ENCODE data around the gene KAT7.
"Not testable (repeated sequence)": the region's sequence is repeated elsewhere in the genome, so short reads cannot be mapped to it uniquely, and the experiment has no call there.

Gene KAT7

DNA sequence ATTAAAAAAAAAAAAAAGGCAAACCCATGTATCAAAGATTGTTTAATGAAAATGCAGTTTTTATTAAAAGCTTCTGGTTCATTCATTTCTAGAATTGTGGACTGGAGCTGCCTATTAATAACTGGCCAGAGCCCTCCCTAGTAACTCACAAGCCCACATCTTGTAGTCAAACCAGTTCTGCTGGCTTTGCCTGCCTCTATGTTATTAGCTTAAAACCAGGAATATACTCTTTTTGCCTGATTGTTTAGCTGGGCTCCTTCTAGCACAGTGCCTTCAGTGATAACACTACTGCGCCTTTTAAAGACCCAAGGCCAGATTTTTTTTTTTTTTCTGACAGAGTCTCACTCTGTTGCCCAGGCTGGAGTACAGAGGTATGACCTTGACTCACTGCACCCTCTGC lies 33.4 kb downstream of the KAT7 start:
- Histone ChIP-seq H3K4me1 (ENCODE audit: control insufficient read depth in 5 of 5, insufficient read depth in 5 of 5, low read length in 5 of 5) (peaks cover 0 to 11% (median 8%) of the 10 kb centered on the region in 5 donors), H3K27ac (ENCODE audit: low read depth, low read length) (no peak overlapping the region), H3K36me3 (ENCODE audit: control insufficient read depth in 5 of 5, insufficient read depth in 5 of 5, low read length in 5 of 5) (peaks cover 55 to 83% (median 76%) of the 10 kb centered on the region in 5 donors), H3K9ac (ENCODE audit: low read length in 5 of 5) (no peak overlapping the region), H3K9me3 (ENCODE audit: control insufficient read depth in 5 of 5, low read length in 5 of 5) (no peaks in the 10 kb centered on the region), H3K4me3 (ENCODE audit: low read depth in 1 of 5, low read length in 5 of 5) (no peak overlapping the region), H3K27me3 (ENCODE audit: control insufficient read depth in 5 of 5, insufficient read depth in 4 of 5, low read length in 5 of 5) (no peaks in the 10 kb centered on the region)

DNA sequence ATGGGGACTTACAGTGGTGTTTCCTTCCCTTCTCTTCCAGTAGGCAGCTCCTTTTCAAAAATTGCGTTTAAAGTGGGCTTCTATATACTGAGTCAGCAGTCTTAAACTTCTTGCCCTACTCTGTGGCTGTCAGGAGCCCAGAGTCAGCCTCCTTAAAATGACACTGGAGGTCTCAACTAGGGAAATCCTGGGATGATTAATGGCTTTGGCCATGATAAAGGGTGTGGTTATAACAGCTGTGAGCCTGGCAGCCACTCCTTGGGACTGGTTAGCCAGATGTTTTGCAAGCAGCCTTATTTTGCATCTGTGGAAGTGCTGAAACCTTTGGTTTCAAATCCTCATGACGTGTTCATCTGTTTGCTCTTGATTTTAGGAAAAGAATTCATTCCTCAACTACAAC lies 34.3 kb downstream of the KAT7 start:
- Histone ChIP-seq H3K36me3 (ENCODE audit: control insufficient read depth in 5 of 5, insufficient read depth in 5 of 5, low read length in 5 of 5) (peaks cover 55 to 82% (median 76%) of the 10 kb centered on the region in 5 donors), H3K27ac (ENCODE audit: low read depth, low read length) (no peak overlapping the region), H3K9me3 (ENCODE audit: control insufficient read depth in 5 of 5, low read length in 5 of 5) (no peaks in the 10 kb centered on the region), H3K9ac (ENCODE audit: low read length in 5 of 5) (no peak overlapping the region), H3K4me3 (ENCODE audit: low read depth in 1 of 5, low read length in 5 of 5) (no peak overlapping the region), H3K4me1 (ENCODE audit: control insufficient read depth in 5 of 5, insufficient read depth in 5 of 5, low read length in 5 of 5) (peaks cover 0 to 16% (median 11%) of the 10 kb centered on the region in 5 donors), H3K27me3 (ENCODE audit: control insufficient read depth in 5 of 5, insufficient read depth in 4 of 5, low read length in 5 of 5) (no peaks in the 10 kb centered on the region)

DNA sequence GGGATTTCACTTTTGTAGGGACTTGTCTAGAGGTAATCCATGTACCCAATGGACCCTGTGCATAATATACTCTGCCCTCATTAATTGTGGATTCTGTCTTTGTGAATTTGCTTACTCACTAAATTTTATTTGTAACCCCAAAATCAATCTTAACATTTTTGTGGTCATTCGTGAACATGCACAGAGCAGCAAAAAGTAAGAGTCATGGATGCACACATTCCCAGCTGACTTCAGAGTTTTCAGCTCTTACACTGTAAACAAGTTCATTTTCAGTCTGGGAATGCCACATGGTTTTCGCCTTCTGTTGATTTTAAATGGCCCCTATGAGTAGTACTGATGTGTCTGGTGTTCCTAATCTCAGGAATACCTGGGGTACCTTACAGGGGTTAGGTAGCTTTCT lies 35.1 kb downstream of the KAT7 start:
- no peak overlapping the region for H3K27ac ChIP-seq (ENCODE audit: low read depth, low read length)
- H3K4me3 ChIP-seq (ENCODE audit: low read depth in 1 of 5, low read length in 5 of 5), result no peak overlapping the region
- no peak overlapping the region for H3K9ac ChIP-seq (ENCODE audit: low read length in 5 of 5)
- no peaks in the 10 kb centered on the region for H3K9me3 ChIP-seq (ENCODE audit: control insufficient read depth in 5 of 5, low read length in 5 of 5)
- peaks cover 50 to 81% (median 69%) of the 10 kb centered on the region in 5 donors for H3K36me3 ChIP-seq (ENCODE audit: control insufficient read depth in 5 of 5, insufficient read depth in 5 of 5, low read length in 5 of 5)
- H3K4me1 ChIP-seq (ENCODE audit: control insufficient read depth in 5 of 5, insufficient read depth in 5 of 5, low read length in 5 of 5), result peaks cover 0 to 21% (median 14%) of the 10 kb centered on the region in 5 donors
- H3K27me3 ChIP-seq (ENCODE audit: control insufficient read depth in 5 of 5, insufficient read depth in 4 of 5, low read length in 5 of 5), result no peaks in the 10 kb centered on the region

DNA sequence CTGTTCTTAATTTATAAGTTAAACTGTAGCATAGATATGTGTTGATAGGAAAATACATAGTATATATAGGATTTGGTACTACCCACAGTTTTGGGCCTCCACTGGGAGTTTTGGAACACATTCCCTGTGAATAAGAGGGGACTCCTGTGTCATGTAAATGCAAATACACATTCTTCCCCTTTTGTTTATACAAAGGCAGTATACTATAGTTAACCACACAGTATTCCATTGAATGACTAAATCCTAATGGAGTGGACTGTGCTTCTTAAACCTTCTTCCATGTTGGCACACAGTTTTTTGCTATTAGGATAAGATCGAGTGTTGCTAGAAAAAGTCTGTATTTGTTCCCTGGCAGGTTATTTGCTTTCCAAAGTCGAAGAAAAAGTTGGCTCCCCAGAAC lies 37.2 kb downstream of the KAT7 start:
- H3K27ac ChIP-seq (ENCODE audit: low read depth, low read length), result no peak overlapping the region
- H3K36me3 ChIP-seq (ENCODE audit: control insufficient read depth in 5 of 5, insufficient read depth in 5 of 5, low read length in 5 of 5), result peaks cover 54 to 87% (median 71%) of the 10 kb centered on the region in 5 donors
- no peak overlapping the region for H3K4me3 ChIP-seq (ENCODE audit: low read depth in 1 of 5, low read length in 5 of 5)
- H3K9me3 ChIP-seq (ENCODE audit: control insufficient read depth in 5 of 5, low read length in 5 of 5), result no peaks in the 10 kb centered on the region
- H3K27me3 ChIP-seq (ENCODE audit: control insufficient read depth in 5 of 5, insufficient read depth in 4 of 5, low read length in 5 of 5), result no peaks in the 10 kb centered on the region
- H3K9ac ChIP-seq (ENCODE audit: low read length in 5 of 5), result no peak overlapping the region
- H3K4me1 ChIP-seq (ENCODE audit: control insufficient read depth in 5 of 5, insufficient read depth in 5 of 5, low read length in 5 of 5), result peaks cover 0 to 21% (median 11%) of the 10 kb centered on the region in 5 donors

DNA sequence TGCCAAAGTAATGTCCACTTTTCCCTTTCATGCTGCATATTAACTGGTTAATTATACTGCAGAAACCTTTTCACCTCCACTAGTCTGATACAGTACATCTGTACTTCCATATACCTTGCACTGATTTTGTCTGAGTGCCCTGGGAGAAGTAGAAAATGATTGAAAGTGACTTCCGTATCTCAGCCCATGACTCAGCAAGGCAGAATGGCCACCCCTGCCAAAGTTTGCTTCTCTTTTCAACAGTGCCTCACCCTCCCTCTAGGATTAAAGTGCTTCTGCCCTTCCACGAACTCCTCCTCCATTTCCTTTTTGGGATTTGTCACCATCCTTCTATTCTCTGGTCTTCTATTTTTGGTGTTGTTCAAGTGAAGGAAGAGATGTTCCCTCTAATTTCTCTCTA lies 39.8 kb downstream of the KAT7 start:
- Histone ChIP-seq H3K36me3 (ENCODE audit: control insufficient read depth in 5 of 5, insufficient read depth in 5 of 5, low read length in 5 of 5) (peaks cover 40 to 82% (median 54%) of the 10 kb centered on the region in 5 donors), H3K4me1 (ENCODE audit: control insufficient read depth in 5 of 5, insufficient read depth in 5 of 5, low read length in 5 of 5) (peaks cover 3 to 21% (median 9%) of the 10 kb centered on the region in 5 donors)
- not testable (repeated sequence) for H3K4me3 ChIP-seq (ENCODE audit: low read depth in 1 of 5, low read length in 5 of 5); H3K9me3 ChIP-seq (ENCODE audit: control insufficient read depth in 5 of 5, low read length in 5 of 5); H3K27me3 ChIP-seq (ENCODE audit: control insufficient read depth in 5 of 5, insufficient read depth in 4 of 5, low read length in 5 of 5); H3K9ac ChIP-seq (ENCODE audit: low read length in 5 of 5); H3K27ac ChIP-seq (ENCODE audit: low read depth, low read length)

GRCh38 chr17:49829026-49829425 lies 40.5 kb downstream of the KAT7 start:
- H3K36me3 ChIP-seq (ENCODE audit: control insufficient read depth in 5 of 5, insufficient read depth in 5 of 5, low read length in 5 of 5), result peaks cover 32 to 82% (median 49%) of the 10 kb centered on the region in 5 donors
- H3K27ac ChIP-seq (ENCODE audit: low read depth, low read length), result no peak overlapping the region
- H3K4me3 ChIP-seq (ENCODE audit: low read depth in 1 of 5, low read length in 5 of 5), result no peak overlapping the region
- H3K4me1 ChIP-seq (ENCODE audit: control insufficient read depth in 5 of 5, insufficient read depth in 5 of 5, low read length in 5 of 5), result peaks cover 0 to 27% (median 9%) of the 10 kb centered on the region in 5 donors
- H3K9ac ChIP-seq (ENCODE audit: low read length in 5 of 5), result no peak overlapping the region
- H3K27me3 ChIP-seq (ENCODE audit: control insufficient read depth in 5 of 5, insufficient read depth in 4 of 5, low read length in 5 of 5), result no peaks in the 10 kb centered on the region
- no peaks in the 10 kb centered on the region for H3K9me3 ChIP-seq (ENCODE audit: control insufficient read depth in 5 of 5, low read length in 5 of 5)

DNA sequence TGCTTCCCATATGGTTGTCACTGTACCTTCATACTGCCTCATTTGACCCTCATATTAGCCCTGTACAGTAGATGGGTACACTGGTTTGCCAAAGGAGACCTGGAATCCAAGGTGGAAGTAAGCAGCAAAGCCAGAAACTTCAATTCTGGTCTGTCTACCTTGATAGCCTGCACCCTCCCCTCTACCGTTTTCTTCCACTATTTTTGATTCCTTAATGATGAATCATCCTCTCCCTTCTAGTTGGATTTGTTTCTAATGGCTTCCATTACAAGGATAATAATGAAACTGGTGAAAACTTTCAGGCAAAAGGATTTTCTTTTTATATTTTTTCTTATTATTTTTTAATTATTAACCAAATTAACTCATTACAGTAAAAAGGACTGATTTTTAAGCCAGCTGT lies 42.1 kb downstream of the KAT7 start:
- Histone ChIP-seq H3K27ac (ENCODE audit: low read depth, low read length) (no peak overlapping the region), H3K27me3 (ENCODE audit: control insufficient read depth in 5 of 5, insufficient read depth in 4 of 5, low read length in 5 of 5) (no peaks in the 10 kb centered on the region), H3K36me3 (ENCODE audit: control insufficient read depth in 5 of 5, insufficient read depth in 5 of 5, low read length in 5 of 5) (peaks cover 22 to 79% (median 42%) of the 10 kb centered on the region in 5 donors), H3K4me3 (ENCODE audit: low read depth in 1 of 5, low read length in 5 of 5) (no peak overlapping the region), H3K4me1 (ENCODE audit: control insufficient read depth in 5 of 5, insufficient read depth in 5 of 5, low read length in 5 of 5) (peaks cover 4 to 35% (median 9%) of the 10 kb centered on the region in 5 donors), H3K9ac (ENCODE audit: low read length in 5 of 5) (no peak overlapping the region), H3K9me3 (ENCODE audit: control insufficient read depth in 5 of 5, low read length in 5 of 5) (no peaks in the 10 kb centered on the region)

DNA sequence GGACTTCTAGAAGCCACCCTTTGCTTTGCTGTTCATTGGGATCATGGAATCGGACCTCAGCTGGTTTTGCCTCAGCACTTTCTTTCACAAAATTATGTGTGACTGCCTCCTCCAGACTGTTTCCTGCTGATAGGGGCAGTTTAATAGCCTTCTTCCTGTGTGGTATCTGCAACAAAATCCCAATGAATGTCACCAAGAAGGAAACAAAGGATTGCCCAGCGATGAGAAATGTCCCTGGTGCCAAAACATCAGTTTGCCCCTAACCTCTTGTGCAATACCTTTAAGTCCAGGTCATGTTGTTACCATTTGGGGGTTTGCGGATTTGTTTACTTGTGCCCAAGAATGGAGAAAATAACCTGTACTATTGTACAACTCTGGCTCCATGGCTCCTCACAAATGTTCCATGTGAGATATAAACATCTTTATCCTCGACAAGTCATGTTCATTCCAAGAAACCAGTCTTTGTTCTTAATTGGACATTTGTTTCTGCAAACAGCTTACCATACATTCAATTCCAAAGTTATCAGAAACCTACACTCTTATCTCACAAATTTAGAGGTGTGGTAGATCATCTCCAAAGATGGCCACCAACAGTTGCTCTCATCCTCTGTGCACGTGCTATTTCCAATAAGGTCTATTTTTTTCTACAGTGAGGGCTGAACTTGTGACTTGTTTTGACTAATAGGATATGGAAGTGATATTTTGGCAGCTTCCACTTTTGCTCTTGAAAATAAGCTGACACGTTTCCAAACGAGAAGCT lies 44.5 kb downstream of the KAT7 start:
- Histone ChIP-seq H3K27ac (ENCODE audit: low read depth, low read length) (peak overlapping the region; percentile 14), H3K27me3 (ENCODE audit: control insufficient read depth in 5 of 5, insufficient read depth in 4 of 5, low read length in 5 of 5) (no peaks in the 10 kb centered on the region), H3K4me3 (ENCODE audit: low read depth in 1 of 5, low read length in 5 of 5) (no peak overlapping the region), H3K9ac (ENCODE audit: low read length in 5 of 5) (no peak overlapping the region), H3K4me1 (ENCODE audit: control insufficient read depth in 5 of 5, insufficient read depth in 5 of 5, low read length in 5 of 5) (peaks cover 7 to 48% (median 15%) of the 10 kb centered on the region in 5 donors), H3K36me3 (ENCODE audit: control insufficient read depth in 5 of 5, insufficient read depth in 5 of 5, low read length in 5 of 5) (peaks cover 7 to 57% (median 25%) of the 10 kb centered on the region in 5 donors), H3K9me3 (ENCODE audit: control insufficient read depth in 5 of 5, low read length in 5 of 5) (no peaks in the 10 kb centered on the region)

DNA sequence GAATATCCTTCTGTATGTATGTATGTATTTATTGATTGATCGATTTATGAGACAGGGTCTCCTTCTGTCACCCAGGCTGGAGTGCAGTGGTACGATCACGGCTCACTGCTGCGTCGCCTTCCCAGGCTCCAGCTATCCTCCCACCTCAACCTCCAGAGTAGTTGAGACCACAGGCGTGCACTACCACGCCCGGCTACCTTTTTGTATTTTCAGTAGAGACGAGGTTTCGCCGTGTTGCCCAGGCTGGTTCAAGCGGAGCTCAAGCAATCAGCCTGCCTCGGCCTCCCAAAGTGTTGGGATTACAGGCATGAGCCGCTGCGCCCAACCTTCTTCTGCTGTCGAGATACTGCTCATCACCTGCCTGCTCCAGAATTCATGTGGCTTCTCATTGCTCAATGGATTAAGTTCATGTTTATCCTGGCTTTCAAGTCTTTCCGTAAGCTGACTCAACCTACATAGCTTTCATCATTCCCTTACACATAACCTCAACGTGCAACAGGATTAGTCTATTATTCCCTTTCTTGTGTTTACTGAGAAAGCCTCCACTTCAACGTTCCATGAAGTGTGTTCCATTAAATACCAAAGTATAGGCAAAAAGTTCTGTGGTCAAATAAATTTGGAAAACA lies 45.8 kb downstream of the KAT7 start:
- Histone ChIP-seq H3K4me1 (ENCODE audit: control insufficient read depth in 5 of 5, insufficient read depth in 5 of 5, low read length in 5 of 5) (peaks cover 6 to 44% (median 15%) of the 10 kb centered on the region in 5 donors), H3K9ac (ENCODE audit: low read length in 5 of 5) (no peak overlapping the region), H3K9me3 (ENCODE audit: control insufficient read depth in 5 of 5, low read length in 5 of 5) (no peaks in the 10 kb centered on the region), H3K4me3 (ENCODE audit: low read depth in 1 of 5, low read length in 5 of 5) (no peak overlapping the region), H3K27me3 (ENCODE audit: control insufficient read depth in 5 of 5, insufficient read depth in 4 of 5, low read length in 5 of 5) (no peaks in the 10 kb centered on the region), H3K27ac (ENCODE audit: low read depth, low read length) (no peak overlapping the region), H3K36me3 (ENCODE audit: control insufficient read depth in 5 of 5, insufficient read depth in 5 of 5, low read length in 5 of 5) (peaks cover 2 to 45% (median 23%) of the 10 kb centered on the region in 5 donors)

DNA sequence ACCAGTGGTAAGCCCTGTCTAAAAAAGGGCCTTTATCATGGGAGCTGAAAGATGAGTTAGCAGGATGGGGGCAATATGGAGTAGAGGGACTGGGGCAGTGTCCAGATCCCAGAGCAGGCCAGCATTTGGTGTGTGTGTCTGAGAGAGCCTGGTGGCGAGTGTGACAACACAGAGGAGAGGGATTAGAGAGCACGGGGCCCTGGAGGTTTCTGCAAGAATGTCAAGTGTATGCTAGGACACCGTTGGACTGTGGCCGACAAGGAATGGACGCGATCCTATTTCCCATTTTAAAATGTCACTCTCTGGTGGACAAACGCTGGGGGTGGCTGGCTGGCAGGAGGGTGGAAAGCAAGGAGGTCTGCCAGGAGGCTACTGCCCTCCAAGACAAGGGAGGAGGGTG lies 47.0 kb downstream of the KAT7 start:
- H3K4me3 ChIP-seq (ENCODE audit: low read depth in 1 of 5, low read length in 5 of 5), result no peak overlapping the region

More for the DNA sequence above, 47.0 kb downstream of the KAT7 start:
- Histone ChIP-seq H3K27me3 (ENCODE audit: control insufficient read depth in 5 of 5, insufficient read depth in 4 of 5, low read length in 5 of 5) (no peaks in the 10 kb centered on the region), H3K4me1 (ENCODE audit: control insufficient read depth in 5 of 5, insufficient read depth in 5 of 5, low read length in 5 of 5) (peaks cover 6 to 44% (median 15%) of the 10 kb centered on the region in 5 donors), H3K36me3 (ENCODE audit: control insufficient read depth in 5 of 5, insufficient read depth in 5 of 5, low read length in 5 of 5) (peaks cover 0 to 36% (median 18%) of the 10 kb centered on the region in 5 donors), H3K27ac (ENCODE audit: low read depth, low read length) (no peak overlapping the region), H3K9me3 (ENCODE audit: control insufficient read depth in 5 of 5, low read length in 5 of 5) (no peaks in the 10 kb centered on the region), H3K9ac (ENCODE audit: low read length in 5 of 5) (no peak overlapping the region)
